A375 (cell line): ENCODE measurements around the gene SF3B5. TPM values are rescaled to one million over a fixed set of nuclear protein-coding genes. Genes with fewer than 3 reads are reported as not detected.

ENCODE experiments used
- total RNA-seq: library from RNA; depleted of rRNA; stranded (reverse); fragments of >200 nt; shearing (Covaris generic); gene quantifications from 2 replicates; pipeline ENCODE4 v1.2.3, GENCODE V29; 2014; rRNA removed

SF3B5 gene
- total RNA-seq: 70.8 and 73.0 TPM in 2 replicates

GRCh38 chr6:144095134-144096002 lies at the start of gene SF3B5:
Gene SF3B5, minus strand, starts transcription at chr6:144095573. Its CDS starts 76 bp downstream, at chr6:144095497.

Other genes with a start within 250 kb of the SF3B5 start
- gene ZC2HC1B, start 231.1 kb downstream of the SF3B5 start, total RNA-seq: not detected in 2 replicates
- gene PLAGL1, start 87.3 kb downstream of the SF3B5 start, total RNA-seq: 1.8 and 3.5 TPM in 2 replicates
- 0.08 and 0.24 TPM in 2 replicates for gene STX11, start 54.9 kb upstream of the SF3B5 start, total RNA-seq
- 35.5 and 50.6 TPM in 2 replicates for gene UTRN, start 189.8 kb upstream of the SF3B5 start, total RNA-seq